PC-3 (cell line): ENCODE data around the gene TYROBP.

Source experiments
- EZH2 ChIP-seq: fragments of 300-600 bp; sonication (generic); IDR thresholded peaks from one replicate; pipeline ENCODE4 v1.6.1; 2017; ENCODE audit warnings: antibody characterized with exemption, mild to moderate bottlenecking, low read length; ENCODE audit not compliant: unreplicated experiment
- TF ChIP-seq, protein P1 (sequence below): fragments of 300-600 bp; sonication (generic); conservative IDR thresholded peaks from 2 replicates; pipeline ENCODE4 v1.5.1; 2017; ENCODE audit warnings: antibody characterized with exemption, low read depth, mild to moderate bottlenecking, low read length

DNA sequence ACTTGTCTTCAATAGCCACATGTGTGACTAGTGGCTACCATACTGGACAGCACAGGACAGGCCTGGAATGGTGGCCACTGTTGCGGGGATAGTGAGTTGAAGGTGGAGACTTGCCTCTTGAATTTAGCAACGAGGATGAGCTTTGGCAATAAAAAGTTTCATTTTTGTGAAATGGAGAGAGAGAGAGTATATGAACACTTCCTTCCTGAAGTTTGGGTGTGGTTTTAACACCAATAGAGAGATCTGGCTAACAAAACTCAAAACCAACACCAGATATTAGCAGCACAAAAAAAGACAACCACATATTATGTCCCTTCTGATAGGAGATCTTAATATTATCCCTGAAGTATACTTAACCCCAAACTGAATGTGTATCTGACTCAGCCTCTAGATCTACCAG, 21.8 kb upstream of the TYROBP start:
- TF ChIP-seq, protein P1, sequence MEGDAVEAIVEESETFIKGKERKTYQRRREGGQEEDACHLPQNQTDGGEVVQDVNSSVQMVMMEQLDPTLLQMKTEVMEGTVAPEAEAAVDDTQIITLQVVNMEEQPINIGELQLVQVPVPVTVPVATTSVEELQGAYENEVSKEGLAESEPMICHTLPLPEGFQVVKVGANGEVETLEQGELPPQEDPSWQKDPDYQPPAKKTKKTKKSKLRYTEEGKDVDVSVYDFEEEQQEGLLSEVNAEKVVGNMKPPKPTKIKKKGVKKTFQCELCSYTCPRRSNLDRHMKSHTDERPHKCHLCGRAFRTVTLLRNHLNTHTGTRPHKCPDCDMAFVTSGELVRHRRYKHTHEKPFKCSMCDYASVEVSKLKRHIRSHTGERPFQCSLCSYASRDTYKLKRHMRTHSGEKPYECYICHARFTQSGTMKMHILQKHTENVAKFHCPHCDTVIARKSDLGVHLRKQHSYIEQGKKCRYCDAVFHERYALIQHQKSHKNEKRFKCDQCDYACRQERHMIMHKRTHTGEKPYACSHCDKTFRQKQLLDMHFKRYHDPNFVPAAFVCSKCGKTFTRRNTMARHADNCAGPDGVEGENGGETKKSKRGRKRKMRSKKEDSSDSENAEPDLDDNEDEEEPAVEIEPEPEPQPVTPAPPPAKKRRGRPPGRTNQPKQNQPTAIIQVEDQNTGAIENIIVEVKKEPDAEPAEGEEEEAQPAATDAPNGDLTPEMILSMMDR = no peak
- TF ChIP-seq EZH2 = no peak
